BLaER1 treated with 17β-estradiol and CSF1 and Interleukin-3, amounts not matched to agents 10 nM and 100 nM (cell line): ENCODE measurements around the gene ING5.

Source experiments
- H3K27ac ChIP-seq, 11 experiments: shearing (Covaris generic); formaldehyde crosslinking; 2 replicates each; pipeline ENCODE4 v1.8.1; 2022
- H3K27me3 ChIP-seq, 11 experiments: shearing (Covaris generic); formaldehyde crosslinking; 2 replicates each; pipeline ENCODE4 v1.8.1; 2022
- H3K36me3 ChIP-seq, 11 experiments: shearing (Covaris generic); formaldehyde crosslinking; 2 replicates each; pipeline ENCODE4 v1.8.1; 2022
- H3K4me1 ChIP-seq, 10 experiments: shearing (Covaris generic); formaldehyde crosslinking; 2 replicates each; pipeline ENCODE4 v1.8.1; 2022
- H3K4me2 ChIP-seq, 11 experiments: shearing (Covaris generic); formaldehyde crosslinking; 2 replicates each; pipeline ENCODE4 v1.8.1; 2022
- H3K4me3 ChIP-seq, 10 experiments: shearing (Covaris generic); formaldehyde crosslinking; 2 replicates each; pipeline ENCODE4 v1.8.1; 2022
- H3K9ac ChIP-seq, 11 experiments: shearing (Covaris generic); formaldehyde crosslinking; 2 replicates each; pipeline ENCODE4 v1.8.1; 2022
- H3K9me3 ChIP-seq, 11 experiments: shearing (Covaris generic); formaldehyde crosslinking; replicated peaks in 1 of 11; 2 replicates each; pipeline ENCODE4 v1.8.1; 2022
- H4K20me1 ChIP-seq, 11 experiments: shearing (Covaris generic); formaldehyde crosslinking; 2 replicates each; pipeline ENCODE4 v1.8.1; 2022
- Cebpa-rat ChIP-seq, 11 experiments: shearing (Covaris generic); IDR thresholded peaks; 2 replicates each; pipeline ENCODE4 v1.8.1; 2022

The ING5 gene

DNA sequence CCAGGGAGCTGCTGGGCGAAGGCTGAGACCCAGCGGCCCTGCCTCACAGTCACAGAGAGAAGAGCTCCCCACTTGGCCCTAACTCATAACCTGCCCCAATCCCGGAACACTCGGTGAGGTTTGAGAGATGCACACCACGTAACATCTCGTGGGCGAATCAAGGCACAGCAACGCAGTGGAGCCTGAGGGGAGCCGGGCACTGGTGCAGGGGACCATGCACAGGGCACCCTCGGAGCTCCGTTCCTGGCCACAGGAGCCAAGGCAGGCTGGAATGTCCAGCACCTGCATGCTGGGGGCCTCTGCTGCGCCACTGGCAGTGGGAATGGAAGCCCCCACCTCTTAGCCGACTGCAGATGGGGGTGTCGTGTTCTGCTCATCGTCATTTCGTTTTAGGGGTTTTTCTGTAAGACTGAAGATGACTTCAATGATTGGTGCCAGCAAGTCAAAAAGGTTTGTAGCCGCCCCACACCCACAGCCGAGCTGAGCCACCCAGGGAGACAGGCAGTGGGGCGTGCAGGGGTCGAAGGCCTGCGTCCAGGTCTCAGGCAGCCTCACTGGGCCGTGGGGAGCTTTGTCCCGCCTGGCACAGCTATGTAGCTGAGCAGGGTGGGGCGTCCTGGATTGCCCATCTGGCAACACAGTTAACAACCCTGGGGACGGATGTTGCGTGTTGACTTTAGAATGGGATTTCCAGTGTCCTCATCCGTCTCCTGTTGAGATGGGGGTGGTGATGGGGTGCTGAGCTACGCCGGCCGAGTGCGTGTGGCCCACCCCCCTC lies 31.3 kb upstream of the ING5 start:
- Histone ChIP-seq H3K4me1 (peaks cover 0 to 7% (median 2%) of the 10 kb centered on the region in 10 experiments; a peak in 7 of 20 replicates), H3K4me2 (no peak overlapping the region), H3K4me3 (no peak overlapping the region), H3K27ac (no peak overlapping the region), H3K9me3 (no peaks in the 10 kb centered on the region), H3K27me3 (no peaks in the 10 kb centered on the region), H3K9ac (peak overlapping the region in 1 of 11 experiments; percentile 9; a peak in 1 of 22 replicates), H4K20me1 (peaks cover 7 to 84% (median 29%) of the 10 kb centered on the region in 11 experiments; a peak in 18 of 22 replicates), H3K36me3 (peaks cover 79 to 100% (median 92%) of the 10 kb centered on the region in 11 experiments)
- no peak for TF ChIP-seq Cebpa-rat (IDR thresholded peaks at IDR 0.05)

DNA sequence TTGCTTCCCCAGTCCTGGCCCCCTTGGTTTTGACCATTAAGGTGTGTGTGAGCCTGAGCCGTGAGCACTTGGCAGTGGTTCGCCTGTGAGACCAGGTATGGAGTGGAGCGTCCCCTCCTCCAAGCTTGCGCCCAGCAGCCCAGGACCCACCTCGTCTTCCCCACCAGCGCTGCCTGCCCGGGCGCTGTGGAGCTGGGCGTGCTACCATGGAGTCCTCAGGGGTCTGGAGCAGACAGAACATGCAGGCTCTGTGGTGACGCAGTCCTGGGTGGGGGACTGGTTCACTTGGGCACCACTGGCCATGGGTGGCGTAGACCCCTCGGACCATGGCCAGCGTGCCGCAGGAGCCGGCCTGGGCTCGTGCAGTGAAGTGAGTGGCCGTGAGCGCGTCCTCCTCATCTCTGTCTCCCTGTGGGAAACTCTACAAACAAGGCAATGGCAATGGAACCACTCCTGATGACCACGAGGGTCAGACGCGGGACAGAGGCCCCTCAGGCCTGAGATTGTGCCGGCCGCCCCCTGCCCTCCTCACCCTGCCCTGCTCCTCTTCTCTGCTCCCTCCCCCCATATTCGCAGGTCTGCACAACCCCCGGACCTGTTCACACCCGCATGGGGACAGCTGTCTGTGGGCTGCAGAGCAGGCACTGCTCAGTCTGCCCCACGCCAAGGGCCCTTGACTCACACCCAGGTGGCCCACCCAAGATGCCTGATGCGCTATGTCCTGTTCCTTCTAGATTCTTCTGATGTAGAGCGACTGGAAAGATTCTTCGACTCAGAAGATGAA lies 30.2 kb upstream of the ING5 start:
- H3K27ac ChIP-seq: no peak overlapping the region
- no peak overlapping the region for H3K4me3 ChIP-seq
- peaks cover 84 to 100% (median 95%) of the 10 kb centered on the region in 11 experiments for H3K36me3 ChIP-seq
- H3K4me2 ChIP-seq: no peak overlapping the region
- H3K4me1 ChIP-seq: 0 out of 20 replicates have a peak, but pooled peaks cover 0 to 7% (median 0%) of the 10 kb centered on the region in 10 experiments
- TF ChIP-seq Cebpa-rat (IDR thresholded peaks at IDR 0.05): no peak
- H4K20me1 ChIP-seq: peaks cover 0 to 84% (median 30%) of the 10 kb centered on the region in 11 experiments; a peak in 14 of 22 replicates
- H3K9me3 ChIP-seq: no peaks in the 10 kb centered on the region
- H3K27me3 ChIP-seq: no peaks in the 10 kb centered on the region
- H3K9ac ChIP-seq: peak overlapping the region in 1 of 11 experiments; percentile 19; a peak in 2 of 22 replicates

DNA sequence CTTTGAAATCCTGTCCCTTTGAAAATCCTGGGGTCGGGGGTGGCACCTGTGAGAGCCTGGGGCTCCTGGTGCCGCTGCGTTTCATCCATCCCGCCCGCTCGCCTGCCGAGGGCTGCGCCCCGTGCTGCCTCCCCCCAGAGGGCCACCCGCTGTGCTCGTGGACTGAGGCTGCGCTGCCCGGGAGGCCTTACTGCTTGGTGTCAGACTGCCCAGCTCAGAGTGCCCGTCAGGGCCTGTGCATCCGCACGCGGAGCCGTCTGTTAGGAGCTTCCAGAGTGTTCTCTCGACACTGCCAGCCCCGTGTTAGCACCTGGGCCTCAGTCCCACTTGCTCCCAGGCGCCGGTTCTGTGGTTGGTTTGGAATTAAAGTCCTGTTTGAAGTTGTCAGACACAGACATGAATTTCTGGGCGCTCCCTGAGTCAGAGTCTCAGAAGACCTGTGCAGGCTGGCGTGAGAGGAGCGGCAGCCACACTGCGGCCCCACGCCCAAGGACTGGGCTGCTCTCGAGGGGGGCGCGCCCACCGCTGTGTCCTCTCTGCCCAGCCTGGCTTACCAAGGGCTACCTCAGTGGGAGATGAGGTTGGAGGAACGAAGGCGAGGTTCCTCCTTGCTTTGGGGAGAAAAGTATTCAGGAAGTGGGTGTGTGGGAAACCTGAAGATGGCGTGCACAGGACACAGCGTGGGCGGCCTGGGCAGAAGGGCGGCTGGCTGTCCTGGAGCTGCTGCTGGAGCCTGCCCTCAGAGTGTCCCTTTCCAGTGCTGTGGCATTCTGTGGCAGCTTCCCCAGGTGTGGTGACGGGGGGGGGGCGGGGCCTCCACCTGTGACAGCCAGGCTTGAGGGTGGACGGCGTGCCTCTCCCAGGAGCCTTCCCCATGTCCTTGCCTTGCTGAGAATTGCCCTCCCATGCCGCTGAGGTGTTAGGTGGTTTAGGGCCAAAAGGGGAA lies 29.3 kb upstream of the ING5 start:
- no peak for TF ChIP-seq Cebpa-rat (IDR thresholded peaks at IDR 0.05)
- Histone ChIP-seq H3K36me3 (peaks cover 85 to 100% (median 95%) of the 10 kb centered on the region in 11 experiments), H3K4me3 (no peak overlapping the region), H3K9ac (peak overlapping the region in 3 of 11 experiments; percentile 19 to 22 (median 21); a peak in 4 of 22 replicates), H3K4me1 (0 out of 20 replicates have a peak, but pooled peaks cover 0 to 7% (median 0%) of the 10 kb centered on the region in 10 experiments), H3K27me3 (no peaks in the 10 kb centered on the region), H4K20me1 (peaks cover 0 to 89% (median 37%) of the 10 kb centered on the region in 11 experiments; a peak in 14 of 22 replicates), H3K27ac (0 out of 22 replicates have a peak overlapping the region, but pooled peaks of 1 of the 11 experiments have one; percentile 20), H3K4me2 (no peak overlapping the region), H3K9me3 (no peaks in the 10 kb centered on the region)

DNA sequence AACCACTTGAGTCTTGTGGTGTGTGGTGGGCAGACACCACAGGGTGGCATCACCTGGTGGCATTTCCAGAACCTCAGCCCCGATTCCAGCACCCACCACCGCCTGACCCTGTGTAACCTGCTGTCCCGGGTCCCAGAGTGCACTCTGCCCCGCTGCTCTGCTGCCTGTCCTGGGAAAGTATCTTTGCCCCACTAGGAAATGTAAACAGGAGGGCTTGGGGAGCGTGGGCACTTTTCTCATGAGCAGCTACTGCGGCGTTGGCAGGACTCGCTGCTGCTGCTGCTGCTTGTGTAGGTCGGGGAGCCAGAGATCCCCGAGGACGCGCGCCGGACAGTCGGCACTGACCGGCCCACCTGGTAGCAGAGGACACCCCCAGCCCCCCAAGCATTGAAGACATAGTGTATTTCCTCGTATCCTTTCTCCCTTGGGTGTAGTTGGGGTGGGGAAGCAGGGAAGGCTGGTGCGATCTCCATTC lies 28.6 kb upstream of the ING5 start:
- 0 out of 20 replicates have a peak, but pooled peaks cover 0 to 7% (median 0%) of the 10 kb centered on the region in 10 experiments for H3K4me1 ChIP-seq
- no peaks in the 10 kb centered on the region for H3K27me3 ChIP-seq
- peaks cover 0 to 89% (median 44%) of the 10 kb centered on the region in 11 experiments; a peak in 14 of 22 replicates for H4K20me1 ChIP-seq
- no peak for TF ChIP-seq Cebpa-rat (IDR thresholded peaks at IDR 0.05)
- H3K4me3 ChIP-seq: no peak overlapping the region
- 0 out of 22 replicates have a peak overlapping the region, but pooled peaks of 1 of the 11 experiments have one; percentile 20 for H3K27ac ChIP-seq
- no peak overlapping the region; a peak in 1 of 22 replicates for H3K9ac ChIP-seq
- no peaks in the 10 kb centered on the region for H3K9me3 ChIP-seq
- peaks cover 85 to 100% (median 95%) of the 10 kb centered on the region in 11 experiments for H3K36me3 ChIP-seq
- no peak overlapping the region for H3K4me2 ChIP-seq

DNA sequence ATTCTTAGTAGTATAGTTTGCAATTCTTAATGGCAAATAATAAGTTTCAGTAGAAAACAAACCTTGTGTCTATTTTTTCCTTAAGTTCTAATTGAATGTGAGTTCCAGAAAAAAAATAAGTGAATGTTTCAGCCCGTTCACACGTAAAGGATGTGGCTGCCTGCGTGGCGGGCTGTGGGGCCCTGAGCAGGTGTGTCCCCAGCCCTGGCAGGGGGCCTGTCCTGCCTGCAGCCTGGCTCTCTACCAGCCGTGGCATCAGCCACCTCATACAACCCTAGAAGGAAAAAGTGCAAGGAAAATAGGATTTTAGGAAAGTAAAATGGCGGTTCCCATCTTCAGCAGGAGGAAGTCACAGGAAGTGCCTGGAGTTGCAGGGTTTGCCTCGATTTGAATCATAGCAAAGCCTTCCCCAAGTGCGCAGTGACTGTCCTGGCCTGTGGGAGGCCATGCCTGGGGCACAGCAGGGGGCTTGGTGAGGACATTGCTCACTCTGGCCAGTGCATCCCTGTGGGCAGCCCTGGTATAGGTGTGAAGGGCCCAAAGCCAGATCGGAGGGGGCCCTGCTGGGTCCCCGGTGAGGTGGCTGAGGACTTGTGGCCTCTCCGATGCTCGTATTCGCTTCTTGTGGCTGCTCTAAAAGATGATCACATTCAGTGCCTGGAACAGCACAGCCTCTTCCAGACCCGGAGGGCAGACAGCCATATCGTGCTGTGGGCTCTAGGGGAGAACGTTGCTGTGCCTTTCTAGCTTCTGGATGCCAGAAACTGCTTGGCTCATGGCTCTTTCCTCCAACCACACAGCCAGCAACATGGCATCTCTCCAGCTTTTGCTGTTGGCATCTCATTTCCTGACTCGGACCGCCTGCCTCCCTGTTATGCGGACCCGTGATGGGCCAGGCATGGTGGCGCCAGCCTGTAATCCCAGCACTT lies 27.8 kb upstream of the ING5 start:
- Histone ChIP-seq H3K36me3 (peaks cover 83 to 100% (median 95%) of the 10 kb centered on the region in 11 experiments), H3K4me2 (no peak overlapping the region), H4K20me1 (peaks cover 0 to 93% (median 52%) of the 10 kb centered on the region in 11 experiments; a peak in 14 of 22 replicates), H3K9me3 (no peaks in the 10 kb centered on the region), H3K4me3 (no peak overlapping the region), H3K27ac (no peak overlapping the region), H3K27me3 (no peaks in the 10 kb centered on the region), H3K9ac (peak overlapping the region in 1 of 11 experiments; percentile 1; a peak in 3 of 22 replicates), H3K4me1 (0 out of 20 replicates have a peak, but pooled peaks cover 0 to 7% (median 0%) of the 10 kb centered on the region in 10 experiments)
- TF ChIP-seq Cebpa-rat (IDR thresholded peaks at IDR 0.05): no peak

DNA sequence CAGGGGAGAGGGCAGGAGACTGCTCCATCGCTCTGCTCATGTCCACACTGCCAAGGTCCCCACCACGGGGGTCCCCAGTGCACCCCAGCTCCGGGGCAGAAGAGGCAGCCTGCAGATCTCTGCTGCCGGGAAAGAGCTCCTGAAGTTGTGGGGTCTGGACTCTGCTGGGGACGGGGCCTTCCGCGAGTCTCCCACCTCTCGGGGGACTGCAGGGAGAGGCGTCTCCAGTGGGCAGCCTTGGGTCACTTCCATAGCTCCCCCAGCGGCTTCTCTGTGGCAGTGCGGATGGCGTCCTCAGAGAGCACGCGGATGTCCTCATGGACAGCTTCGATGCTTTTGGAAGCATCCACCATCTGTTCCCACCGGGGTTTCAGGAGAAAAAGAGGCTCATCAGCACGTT lies 26.0 kb upstream of the ING5 start:
- H3K4me3 ChIP-seq: no peak overlapping the region
- no peaks in the 10 kb centered on the region for H3K9me3 ChIP-seq
- peaks cover 0 to 16% (median 0%) of the 10 kb centered on the region in 10 experiments; a peak in 8 of 20 replicates for H3K4me1 ChIP-seq
- H3K4me2 ChIP-seq: no peak overlapping the region
- H3K27me3 ChIP-seq: no peaks in the 10 kb centered on the region
- H3K36me3 ChIP-seq: peaks cover 79 to 100% (median 96%) of the 10 kb centered on the region in 11 experiments
- TF ChIP-seq Cebpa-rat (IDR thresholded peaks at IDR 0.05): no peak
- no peak overlapping the region for H3K27ac ChIP-seq
- H3K9ac ChIP-seq: no peak overlapping the region; a peak in 1 of 22 replicates
- peaks cover 0 to 98% (median 57%) of the 10 kb centered on the region in 11 experiments; a peak in 15 of 22 replicates for H4K20me1 ChIP-seq

DNA sequence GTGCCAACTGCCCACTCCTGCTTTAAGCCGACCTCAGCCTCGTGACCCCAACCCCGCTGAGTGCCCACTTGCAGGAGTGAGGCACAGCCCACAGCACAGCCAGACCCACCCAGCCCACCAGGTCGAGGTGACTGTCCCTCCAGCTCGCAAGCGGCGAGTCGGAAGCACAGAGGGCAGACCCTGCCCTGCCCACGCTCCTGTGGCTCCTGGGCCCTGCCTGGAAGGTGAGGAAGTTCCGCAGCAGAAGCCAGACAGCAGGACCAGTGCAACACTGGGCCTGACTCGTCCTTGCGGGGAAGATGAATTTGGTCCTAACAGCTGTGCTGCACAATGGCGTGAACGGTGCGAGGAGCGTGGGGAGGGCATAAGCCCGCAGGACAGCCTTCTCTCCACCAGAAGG lies 25.2 kb upstream of the ING5 start:
- H3K9me3 ChIP-seq: no peaks in the 10 kb centered on the region
- no peak overlapping the region for H3K4me3 ChIP-seq
- H3K36me3 ChIP-seq: peaks cover 79 to 100% (median 96%) of the 10 kb centered on the region in 11 experiments
- no peak overlapping the region; a peak in 1 of 22 replicates for H3K27ac ChIP-seq
- no peak overlapping the region for H3K9ac ChIP-seq
- no peak overlapping the region for H3K4me2 ChIP-seq
- TF ChIP-seq Cebpa-rat (IDR thresholded peaks at IDR 0.05): no peak
- H3K27me3 ChIP-seq: no peaks in the 10 kb centered on the region
- H3K4me1 ChIP-seq: peaks cover 0 to 21% (median 0%) of the 10 kb centered on the region in 10 experiments; a peak in 8 of 20 replicates
- peaks cover 0 to 96% (median 63%) of the 10 kb centered on the region in 11 experiments; a peak in 15 of 22 replicates for H4K20me1 ChIP-seq
